ENCODE measurements around the gene BCL2L1.

DNA sequence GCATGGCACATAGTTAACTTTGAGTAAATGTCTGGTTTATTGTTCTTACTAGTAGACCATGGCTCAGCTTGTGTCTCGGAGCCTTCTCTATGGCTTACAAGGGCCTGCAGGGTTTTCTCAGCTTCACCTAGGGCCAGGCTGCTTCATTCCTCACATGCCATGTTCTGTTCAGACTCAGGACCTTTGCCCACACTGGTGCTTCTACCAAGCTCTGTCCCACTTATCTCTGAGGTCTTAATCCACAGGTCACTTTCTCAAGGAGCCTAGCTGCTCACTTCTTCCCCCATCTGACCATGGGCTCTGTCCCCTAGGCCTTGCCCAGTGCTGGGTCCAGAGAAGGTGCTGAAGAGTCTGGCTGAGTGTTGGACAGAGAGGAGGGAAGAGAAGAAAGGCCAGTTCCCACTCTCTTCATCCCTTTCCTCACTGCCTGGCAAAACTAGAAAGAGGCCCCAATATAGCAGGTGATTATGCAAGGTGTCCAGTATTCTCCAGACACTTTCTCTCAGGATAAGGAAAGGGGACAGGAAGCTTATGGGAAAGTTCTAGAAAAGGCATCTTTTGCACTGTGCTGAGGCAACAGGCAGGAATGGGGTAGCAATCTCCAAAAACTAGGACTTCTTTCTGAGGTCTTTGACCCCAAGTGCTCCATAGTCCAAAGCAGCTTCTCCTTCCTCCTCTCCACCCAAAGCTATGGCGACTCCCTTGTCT lies 45.0 kb downstream of the BCL2L1 start:
- TF ChIP-seq, protein P1, sequence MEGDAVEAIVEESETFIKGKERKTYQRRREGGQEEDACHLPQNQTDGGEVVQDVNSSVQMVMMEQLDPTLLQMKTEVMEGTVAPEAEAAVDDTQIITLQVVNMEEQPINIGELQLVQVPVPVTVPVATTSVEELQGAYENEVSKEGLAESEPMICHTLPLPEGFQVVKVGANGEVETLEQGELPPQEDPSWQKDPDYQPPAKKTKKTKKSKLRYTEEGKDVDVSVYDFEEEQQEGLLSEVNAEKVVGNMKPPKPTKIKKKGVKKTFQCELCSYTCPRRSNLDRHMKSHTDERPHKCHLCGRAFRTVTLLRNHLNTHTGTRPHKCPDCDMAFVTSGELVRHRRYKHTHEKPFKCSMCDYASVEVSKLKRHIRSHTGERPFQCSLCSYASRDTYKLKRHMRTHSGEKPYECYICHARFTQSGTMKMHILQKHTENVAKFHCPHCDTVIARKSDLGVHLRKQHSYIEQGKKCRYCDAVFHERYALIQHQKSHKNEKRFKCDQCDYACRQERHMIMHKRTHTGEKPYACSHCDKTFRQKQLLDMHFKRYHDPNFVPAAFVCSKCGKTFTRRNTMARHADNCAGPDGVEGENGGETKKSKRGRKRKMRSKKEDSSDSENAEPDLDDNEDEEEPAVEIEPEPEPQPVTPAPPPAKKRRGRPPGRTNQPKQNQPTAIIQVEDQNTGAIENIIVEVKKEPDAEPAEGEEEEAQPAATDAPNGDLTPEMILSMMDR (IDR thresholded peaks at IDR 0.05) = no peak
- TF ChIP-seq POLR2A (IDR thresholded peaks at IDR 0.05) = no peak

All from vagina (tissue), 2 donors.